Mesendoderm (in vitro differentiated cells): ENCODE measurements around the gene MRPL19.
A peak's percentile ranks its signal among the peaks of the same experiment; 100 is the strongest.

Experiments used
- DNase-seq: peaks from one replicate; pipeline ENCODE4 v3.0.0; 2013
- H2AK5ac ChIP-seq: 2 replicates; pipeline ENCODE4 v1.6.1; 2013; ENCODE audit warnings: low read length, inconsistent platforms
- H2BK120ac ChIP-seq: 2 replicates; pipeline ENCODE4 v1.6.1; 2013; ENCODE audit warnings: low read depth, mild to moderate bottlenecking, low read length, moderate library complexity, mixed read lengths
- H2BK15ac ChIP-seq: replicated peaks from 2 replicates; pipeline ENCODE4 v1.6.1; 2013; ENCODE audit warnings: low read depth, mild to moderate bottlenecking, moderate library complexity
- H2BK5ac ChIP-seq: 2 replicates; pipeline ENCODE4 v1.6.1; 2013; ENCODE audit warnings: low read length, inconsistent platforms
- H3K18ac ChIP-seq: 2 replicates; pipeline ENCODE4 v1.6.1; 2013; ENCODE audit warnings: mild to moderate bottlenecking, low read length, mixed read lengths
- H3K23ac ChIP-seq: one replicate; pipeline ENCODE4 v1.6.1; 2013; ENCODE audit warnings: low read length
- H3K27ac ChIP-seq: 2 replicates; pipeline ENCODE4 v1.5.1; 2013; ENCODE audit warnings: low read depth, mild to moderate bottlenecking, inconsistent platforms, low read length, moderate library complexity
- H3K27me3 ChIP-seq: 2 replicates; pipeline ENCODE4 v1.6.1; 2013; ENCODE audit warnings: low read length, control low read depth, mild to moderate bottlenecking, inconsistent platforms; ENCODE audit not compliant: insufficient read depth, poor library complexity
- H3K36me3 ChIP-seq: 2 replicates; pipeline ENCODE4 v1.6.1; 2013; ENCODE audit warnings: low read length, inconsistent platforms; ENCODE audit not compliant: control insufficient read depth, insufficient read depth
- H3K4ac ChIP-seq: one replicate; pipeline ENCODE4 v1.6.1; 2013; ENCODE audit warnings: low read depth, mild to moderate bottlenecking, low read length, moderate library complexity
- H3K4me1 ChIP-seq: 2 replicates; pipeline ENCODE4 v1.6.1; 2013; ENCODE audit warnings: low read depth, low read length, inconsistent platforms; ENCODE audit not compliant: control insufficient read depth
- H3K4me2 ChIP-seq: 2 replicates; pipeline ENCODE4 v1.6.1; 2013; ENCODE audit warnings: low read length
- H3K4me3 ChIP-seq: 2 replicates; pipeline ENCODE4 v1.5.1; 2013; ENCODE audit warnings: mild to moderate bottlenecking, low read length
- H3K56ac ChIP-seq: one replicate; pipeline ENCODE4 v1.6.1; 2013; ENCODE audit warnings: low read length
- H3K79me1 ChIP-seq: 2 replicates; pipeline ENCODE4 v1.6.1; 2013; ENCODE audit warnings: low read length, inconsistent platforms
- H3K79me2 ChIP-seq: 2 replicates; pipeline ENCODE4 v1.6.1; 2013; ENCODE audit warnings: mild to moderate bottlenecking, low read length; ENCODE audit not compliant: control insufficient read depth, insufficient read depth
- H3K9ac ChIP-seq: 2 replicates; pipeline ENCODE4 v1.6.1; 2013; ENCODE audit warnings: low read length, inconsistent platforms
- H4K5ac ChIP-seq: one replicate; pipeline ENCODE4 v1.6.1; 2013; ENCODE audit warnings: low read length
- H4K8ac ChIP-seq: one replicate; pipeline ENCODE4 v1.6.1; 2013; ENCODE audit warnings: low read depth, mild to moderate bottlenecking, control low read depth, low read length, moderate library complexity
- WGBS: extraction: QIAGEN DNeasy Blood & Tissue Kit; methylation state at CpG from one replicate; pipeline ENCODE4 v1.1.7; 2013; ENCODE audit warnings: low lambda C conversion rate, missing lambda C conversion rate; ENCODE audit not compliant: insufficient coverage; ENCODE audit errors: extremely low coverage; 5-methylcytosine and 5-hydroxymethylcytosine counted together

The MRPL19 gene

GRCh38 chr2:75641587-75641986 lies 5.0 kb upstream of the MRPL19 start:
- Histone ChIP-seq H2AK5ac (no peak overlapping the region), H3K79me2 (no peaks in the 10 kb centered on the region), H3K18ac (no peak overlapping the region), H3K4ac (no peak overlapping the region), H4K8ac (no peak overlapping the region), H2BK15ac (no peak overlapping the region), H3K4me1 (no peaks in the 10 kb centered on the region), H3K36me3 (no peaks in the 10 kb centered on the region), H3K27me3 (no peaks in the 10 kb centered on the region), H3K23ac (no peak overlapping the region), H3K56ac (no peak overlapping the region), H3K9ac (no peak overlapping the region), H2BK120ac (no peak overlapping the region), H4K5ac (no peak overlapping the region), H3K27ac (no peak overlapping the region), H2BK5ac (no peak overlapping the region), H3K4me2 (no peak overlapping the region), H3K79me1 (no peaks in the 10 kb centered on the region), H3K4me3 (no peak overlapping the region)
- no CpG with 5 or more reads among the region's 1 CpG for WGBS
- no peak for DNase-seq

GRCh38 chr2:75643980-75644379 lies 2.6 kb upstream of the MRPL19 start:
- no peak for DNase-seq
- no peak overlapping the region for H3K56ac ChIP-seq
- H3K27ac ChIP-seq = no peak overlapping the region
- H3K27me3 ChIP-seq = no peaks in the 10 kb centered on the region
- no CpG with 5 or more reads among the region's 1 CpG for WGBS
- H3K79me2 ChIP-seq = peaks cover 4% of the 10 kb centered on the region
- no peak overlapping the region for H3K4ac ChIP-seq
- H3K36me3 ChIP-seq = no peaks in the 10 kb centered on the region
- no peaks in the 10 kb centered on the region for H3K4me1 ChIP-seq
- no peak overlapping the region for H3K18ac ChIP-seq
- H3K23ac ChIP-seq = no peak overlapping the region
- no peak overlapping the region for H3K4me3 ChIP-seq
- H4K5ac ChIP-seq = no peak overlapping the region
- H2BK15ac ChIP-seq = no peak overlapping the region
- no peaks in the 10 kb centered on the region for H3K79me1 ChIP-seq
- no peak overlapping the region for H2BK120ac ChIP-seq
- no peak overlapping the region for H3K9ac ChIP-seq
- H2AK5ac ChIP-seq = no peak overlapping the region
- no peak overlapping the region for H2BK5ac ChIP-seq
- H4K8ac ChIP-seq = no peak overlapping the region
- no peak overlapping the region for H3K4me2 ChIP-seq

- Histone ChIP-seq H3K79me1 (no peaks in the 10 kb centered on the region), H3K23ac (no peak overlapping the region), H3K4ac (no peak overlapping the region), H2AK5ac (no peak overlapping the region), H2BK15ac (no peak overlapping the region), H2BK5ac (no peak overlapping the region), H3K9ac (no peak overlapping the region), H3K27ac (no peak overlapping the region), H3K4me1 (no peaks in the 10 kb centered on the region), H4K8ac (peak overlapping the region; percentile 17), H3K79me2 (peaks cover 4% of the 10 kb centered on the region), H3K18ac (no peak overlapping the region), H3K4me3 (no peak overlapping the region), H3K4me2 (no peak overlapping the region), H2BK120ac (no peak overlapping the region), H3K36me3 (no peaks in the 10 kb centered on the region), H3K27me3 (no peaks in the 10 kb centered on the region), H4K5ac (peak overlapping the region; percentile 68), H3K56ac (no peak overlapping the region)
- DNase-seq = no peak
- WGBS = no CpG with 5 or more reads among the region's 10 CpGs
Observed at GRCh38 chr2:75645643-75646042, 940 bp upstream of the MRPL19 start.

- H3K4ac ChIP-seq = no peak overlapping the region
- H3K79me2 ChIP-seq = peaks cover 4% of the 10 kb centered on the region
- H3K23ac ChIP-seq = no peak overlapping the region
- H3K4me2 ChIP-seq = peak overlapping the region; percentile 22
- H3K18ac ChIP-seq = no peak overlapping the region
- H3K56ac ChIP-seq = peak overlapping the region; percentile 95
- peak overlapping the region; percentile 91 for H3K9ac ChIP-seq
- H2BK120ac ChIP-seq = no peak overlapping the region
- no peak overlapping the region for H4K8ac ChIP-seq
- H3K4me3 ChIP-seq = no peak overlapping the region
- no peaks in the 10 kb centered on the region for H3K4me1 ChIP-seq
- no peak overlapping the region for H2AK5ac ChIP-seq
- no peak for DNase-seq
- H2BK15ac ChIP-seq = no peak overlapping the region
- peaks cover under 1% of the 10 kb centered on the region for H3K36me3 ChIP-seq
- peaks cover 1% of the 10 kb centered on the region for H3K79me1 ChIP-seq
- H2BK5ac ChIP-seq = no peak overlapping the region
- H3K27ac ChIP-seq = no peak overlapping the region
- H4K5ac ChIP-seq = peak overlapping the region; percentile 68
- no peaks in the 10 kb centered on the region for H3K27me3 ChIP-seq
- WGBS = no CpG with 5 or more reads among the region's 9 CpGs
Observed at GRCh38 chr2:75646090-75646582, 447 bp upstream of the MRPL19 start.

- no peak overlapping the region for H2AK5ac ChIP-seq
- no peak overlapping the region for H3K23ac ChIP-seq
- H2BK5ac ChIP-seq = no peak overlapping the region
- no peak overlapping the region for H3K4ac ChIP-seq
- H3K4me1 ChIP-seq = no peaks in the 10 kb centered on the region
- no peak overlapping the region for H3K9ac ChIP-seq
- WGBS = no CpG with 5 or more reads among the region's 3 CpGs
- H3K4me3 ChIP-seq = no peak overlapping the region
- no peak overlapping the region for H4K8ac ChIP-seq
- H3K56ac ChIP-seq = no peak overlapping the region
- H3K4me2 ChIP-seq = no peak overlapping the region
- peaks cover 4% of the 10 kb centered on the region for H3K79me1 ChIP-seq
- peaks cover 4% of the 10 kb centered on the region for H3K36me3 ChIP-seq
- no peak overlapping the region for H2BK15ac ChIP-seq
- H4K5ac ChIP-seq = no peak overlapping the region
- H3K27me3 ChIP-seq = no peaks in the 10 kb centered on the region
- peaks cover 4% of the 10 kb centered on the region for H3K79me2 ChIP-seq
- no peak overlapping the region for H3K18ac ChIP-seq
- H2BK120ac ChIP-seq = no peak overlapping the region
- no peak overlapping the region for H3K27ac ChIP-seq
- no peak for DNase-seq
Observed at GRCh38 chr2:75647771-75648170, 1.2 kb downstream of the MRPL19 start.

GRCh38 chr2:75654012-75654411 lies 7.4 kb downstream of the MRPL19 start:
- no peak overlapping the region for H3K4me3 ChIP-seq
- peaks cover 7% of the 10 kb centered on the region for H3K79me1 ChIP-seq
- no peak overlapping the region for H3K9ac ChIP-seq
- no peak overlapping the region for H3K18ac ChIP-seq
- peaks cover 2% of the 10 kb centered on the region for H3K4me1 ChIP-seq
- no peaks in the 10 kb centered on the region for H3K27me3 ChIP-seq
- H3K4ac ChIP-seq = no peak overlapping the region
- H4K5ac ChIP-seq = no peak overlapping the region
- no peak overlapping the region for H3K23ac ChIP-seq
- peaks cover 2% of the 10 kb centered on the region for H3K79me2 ChIP-seq
- WGBS = no CpG with 5 or more reads among the region's 2 CpGs
- peak; percentile 45 for DNase-seq
- H3K56ac ChIP-seq = no peak overlapping the region
- no peak overlapping the region for H2BK5ac ChIP-seq
- no peak overlapping the region for H2BK120ac ChIP-seq
- H3K4me2 ChIP-seq = no peak overlapping the region
- no peak overlapping the region for H2BK15ac ChIP-seq
- peaks cover 9% of the 10 kb centered on the region for H3K36me3 ChIP-seq
- no peak overlapping the region for H4K8ac ChIP-seq
- no peak overlapping the region for H2AK5ac ChIP-seq
- H3K27ac ChIP-seq = no peak overlapping the region
